Cardiac ventricle fibroblast (primary cell): Measurements from ENCODE around the gene PTX3. TPM values are rescaled to one million over a fixed set of nuclear protein-coding genes. Genes with fewer than 3 reads are reported as not detected.

Source experiments
- total RNA-seq: library from RNA; depleted of rRNA; stranded (reverse); fragments of >200 nt; gene quantifications from 2 replicates; pipeline ENCODE4 v1.2.3, GENCODE V29; 2015

PTX3 gene
- total RNA-seq: 457 and 493 TPM in 2 replicates

GRCh38 chr3:157436583-157437291 lies at the start of gene PTX3:
TSS of gene PTX3 (plus strand) at chr3:157436850. CDS start at chr3:157436934, 84 bp downstream.

Other genes with a start within 250 kb of the PTX3 start
- gene VEPH1, start 66.6 kb downstream of the PTX3 start, total RNA-seq: 25.2 and 43.9 TPM in 2 replicates